HG03039 (cell line): ENCODE results near the gene PRKAG2.

ENCODE experiments used
- ATAC-seq: cut with Tn5 transposase; IDR thresholded peaks from one replicate; pipeline ENCODE4 v1.9.1; 2021; ENCODE audit warnings: mild to moderate bottlenecking, moderate library complexity; ENCODE audit not compliant: unreplicated experiment

The PRKAG2 gene

GRCh38 chr7:151686016-151686766, 190.7 kb downstream of the PRKAG2 start:
- no peak for ATAC-seq

DNA sequence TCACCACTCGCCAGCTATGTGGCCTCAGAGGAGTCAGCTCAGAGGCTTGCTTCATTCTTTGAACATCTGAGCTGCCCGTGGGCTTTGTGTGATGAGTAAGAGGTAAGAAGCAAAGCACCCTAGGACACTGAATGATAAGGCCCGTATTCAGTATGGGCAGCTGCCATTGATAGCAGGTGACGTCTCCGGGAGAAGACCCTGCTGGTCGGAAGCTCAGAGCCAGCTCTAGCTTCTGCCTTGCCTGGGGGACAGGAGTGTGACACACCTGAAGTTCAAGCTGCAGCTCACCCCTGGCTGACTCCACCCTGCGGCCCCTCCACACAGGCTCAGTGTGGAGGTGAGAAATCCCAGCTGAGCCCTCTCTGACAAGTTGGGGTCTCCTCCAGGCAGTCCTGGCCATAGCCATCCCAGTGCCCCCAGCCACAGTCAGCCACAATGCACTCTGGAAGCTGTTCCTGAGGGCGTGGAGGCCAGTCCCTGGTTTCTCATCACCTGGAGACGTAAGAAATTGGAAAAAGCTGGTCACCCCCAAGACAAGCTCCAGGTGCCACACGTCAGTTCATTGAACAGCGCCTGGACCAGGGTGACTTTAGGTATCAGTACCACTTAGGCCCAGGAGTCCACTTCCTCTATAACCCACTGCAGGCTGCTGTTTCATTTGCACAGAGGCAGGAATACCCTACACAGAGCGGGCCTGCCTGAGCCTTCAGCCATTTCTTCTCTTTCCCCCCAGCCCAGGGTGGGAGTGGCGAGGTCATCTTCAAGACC, 192.3 kb downstream of the PRKAG2 start:
- ATAC-seq = no peak

DNA sequence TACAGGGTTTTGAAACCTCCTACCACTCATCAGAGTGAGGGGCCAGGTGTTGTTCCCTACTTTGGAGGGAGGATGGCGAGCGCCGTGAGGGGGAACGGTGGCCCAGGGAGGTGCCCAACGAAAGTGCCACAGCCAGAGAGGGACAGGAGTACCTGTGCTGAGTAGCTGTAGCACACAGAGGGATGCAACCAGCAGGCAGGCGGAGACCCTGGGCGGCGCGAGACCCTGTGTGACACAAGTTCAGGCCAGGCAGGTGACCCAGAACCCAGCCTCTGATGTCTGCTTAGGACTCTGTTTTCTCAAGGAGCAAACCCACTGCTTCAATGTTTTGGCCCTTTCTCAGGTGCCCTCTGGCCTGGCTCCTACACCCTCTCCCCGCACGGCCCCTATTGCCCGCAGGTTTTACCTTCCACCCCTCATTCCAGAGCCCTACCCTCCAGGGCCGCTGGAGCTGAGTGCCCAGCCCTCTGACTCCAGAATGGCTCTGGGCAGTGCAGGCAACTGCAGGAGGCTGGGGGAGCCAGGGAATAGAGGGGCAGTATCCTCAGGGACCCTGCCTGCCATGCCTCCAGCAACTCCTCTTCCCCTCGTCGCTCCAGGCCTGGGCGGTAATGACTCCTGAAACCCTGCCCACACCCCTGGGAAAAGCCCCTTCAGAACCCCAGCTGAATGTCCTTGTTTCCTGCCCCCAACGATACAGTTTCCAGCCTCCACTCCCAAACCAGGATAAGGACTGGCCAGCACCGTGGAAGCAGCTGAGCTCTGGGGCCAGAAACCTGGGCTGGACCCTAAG, 193.1 kb downstream of the PRKAG2 start:
- no peak for ATAC-seq

DNA sequence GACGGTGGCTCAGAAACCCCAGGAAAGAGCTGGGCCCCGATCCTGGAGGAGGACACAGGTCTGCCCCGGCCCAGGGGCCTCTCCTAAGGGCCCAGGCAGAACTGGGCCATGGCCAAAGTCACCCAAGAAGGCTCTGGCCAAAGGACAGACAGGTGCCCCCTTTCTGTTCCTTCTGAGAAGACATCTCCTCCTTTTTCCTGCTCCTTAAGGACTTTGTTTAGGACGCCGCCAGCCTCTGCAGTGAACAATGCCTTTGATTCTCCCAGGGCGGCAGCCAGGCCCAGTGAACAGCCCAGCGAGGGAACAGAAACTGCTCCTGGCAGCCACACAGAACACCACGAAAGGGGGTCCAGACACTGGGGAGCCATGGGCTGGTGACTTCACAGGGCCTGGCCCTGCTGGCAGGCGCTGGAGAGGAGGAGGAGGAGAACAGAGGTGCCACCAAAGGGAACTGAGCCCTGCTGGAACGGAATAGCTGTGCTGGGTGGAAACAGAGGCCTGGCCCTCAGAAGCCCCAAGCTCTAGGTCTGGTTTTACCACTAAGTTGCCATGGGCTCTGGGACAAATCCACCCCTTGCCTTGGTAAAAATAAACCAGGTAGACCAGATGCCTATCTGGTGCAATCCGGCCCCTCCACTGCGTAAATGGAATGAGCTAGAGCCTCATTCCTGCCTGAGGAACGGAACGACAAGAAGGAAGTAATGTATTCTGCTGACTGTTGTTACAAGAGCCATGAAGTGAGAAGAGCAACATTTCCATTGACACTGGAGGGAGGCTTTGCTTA, 193.9 kb downstream of the PRKAG2 start:
- no peak for ATAC-seq

DNA sequence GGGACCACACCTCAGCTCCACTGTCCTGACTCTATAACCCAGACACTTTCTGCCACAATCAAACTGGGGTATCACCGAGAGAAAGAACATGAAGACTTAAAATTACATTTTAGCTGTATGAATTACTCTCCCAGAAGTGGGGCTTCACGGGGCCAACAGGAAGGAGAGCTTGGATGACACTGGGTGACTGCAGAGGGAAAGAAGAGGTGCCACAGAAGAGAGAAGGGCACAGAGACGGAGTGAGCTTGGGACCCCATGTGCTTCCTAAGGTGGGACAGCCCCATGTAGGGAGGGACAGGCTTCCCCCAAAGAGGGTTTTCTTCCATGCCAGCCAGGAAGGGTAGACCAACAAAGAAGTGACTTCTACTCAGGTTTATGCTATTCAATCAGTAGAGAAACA, 195.2 kb downstream of the PRKAG2 start:
- no peak for ATAC-seq

GRCh38 chr7:151680810-151681209, 196.1 kb downstream of the PRKAG2 start:
- ATAC-seq = no peak

GRCh38 chr7:151679881-151680612, 196.9 kb downstream of the PRKAG2 start:
- no peak for ATAC-seq

DNA sequence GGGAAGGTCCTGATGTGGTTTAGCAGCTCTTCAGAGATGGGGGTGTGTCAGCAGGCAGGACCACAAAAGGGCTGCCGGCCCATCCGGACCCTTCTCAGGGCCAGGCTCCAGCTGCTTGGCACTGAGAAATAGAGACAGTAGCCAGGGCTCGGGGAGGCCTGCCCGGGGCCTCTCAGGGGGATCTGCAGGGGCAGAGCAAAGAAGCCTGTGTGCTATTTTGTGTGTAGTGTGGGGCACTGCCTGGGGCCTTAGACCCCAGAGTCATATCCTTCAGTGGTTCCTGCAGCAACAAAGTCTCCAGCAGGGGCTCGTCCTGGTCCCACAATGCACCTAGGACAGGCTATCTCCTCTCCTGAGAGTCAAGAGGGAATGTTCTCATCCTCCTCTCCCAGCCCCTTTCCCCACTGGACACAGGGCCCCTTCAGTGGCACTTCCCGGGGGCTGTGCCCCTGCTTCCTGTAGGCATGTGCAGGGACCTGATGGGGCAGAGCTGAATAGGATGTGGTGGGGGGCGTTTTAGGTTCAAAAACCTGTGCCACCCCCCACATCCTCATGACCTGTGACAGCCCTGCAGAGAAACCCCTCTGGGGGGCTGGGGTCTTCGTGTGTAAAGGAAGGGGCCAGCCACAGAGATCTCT, 197.7 kb downstream of the PRKAG2 start:
- ATAC-seq = no peak

DNA sequence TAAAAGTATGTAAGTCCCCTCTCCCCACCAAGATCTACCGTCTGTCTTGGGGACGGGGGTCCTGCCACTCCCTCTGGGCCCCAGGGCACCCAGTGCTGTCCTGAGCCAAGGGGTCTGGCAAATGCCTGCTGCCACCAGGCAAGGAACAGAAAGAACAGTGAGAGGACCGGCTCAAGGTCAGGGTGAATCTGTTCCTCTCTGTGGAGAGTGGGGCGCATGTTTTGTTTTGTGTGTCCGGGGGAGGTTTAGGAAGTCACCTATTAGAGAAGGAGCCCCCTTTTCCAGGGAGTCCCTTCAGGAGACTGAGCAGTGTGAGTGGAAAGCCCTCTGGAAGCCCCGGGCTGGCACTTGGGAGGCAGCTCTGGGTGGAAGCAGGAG, 198.7 kb downstream of the PRKAG2 start:
- ATAC-seq = no peak

DNA sequence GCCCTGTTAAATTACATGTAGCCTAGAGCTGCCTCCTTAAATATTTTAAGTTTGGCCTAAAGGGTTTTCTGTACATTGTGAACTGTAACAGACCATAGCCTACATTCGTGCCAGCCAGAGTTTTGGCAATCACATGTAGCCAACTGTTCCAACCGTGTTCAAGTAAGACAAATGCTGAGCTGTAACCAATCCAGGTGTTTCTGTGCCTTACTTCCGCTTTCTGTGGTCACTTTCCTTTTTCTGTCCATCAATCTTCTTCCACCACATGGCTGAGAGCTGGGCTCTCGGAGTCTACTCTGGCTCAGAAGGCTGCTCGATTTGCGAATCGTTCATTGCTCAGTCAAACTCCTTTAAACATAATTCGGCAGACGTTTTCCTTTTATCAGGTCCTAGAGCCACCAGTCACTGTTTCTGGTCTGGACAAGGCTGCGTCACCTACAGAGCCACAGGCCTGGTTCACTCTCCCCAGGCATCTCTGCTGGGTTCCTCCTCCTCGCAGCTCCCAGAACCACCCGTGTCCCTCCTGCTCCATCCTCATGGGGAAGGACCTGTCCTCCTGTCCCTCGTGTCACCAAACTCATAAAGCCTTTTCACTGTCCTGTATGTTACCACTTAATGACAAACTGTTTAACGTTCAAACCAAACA, 199.2 kb downstream of the PRKAG2 start:
- ATAC-seq = no peak

DNA sequence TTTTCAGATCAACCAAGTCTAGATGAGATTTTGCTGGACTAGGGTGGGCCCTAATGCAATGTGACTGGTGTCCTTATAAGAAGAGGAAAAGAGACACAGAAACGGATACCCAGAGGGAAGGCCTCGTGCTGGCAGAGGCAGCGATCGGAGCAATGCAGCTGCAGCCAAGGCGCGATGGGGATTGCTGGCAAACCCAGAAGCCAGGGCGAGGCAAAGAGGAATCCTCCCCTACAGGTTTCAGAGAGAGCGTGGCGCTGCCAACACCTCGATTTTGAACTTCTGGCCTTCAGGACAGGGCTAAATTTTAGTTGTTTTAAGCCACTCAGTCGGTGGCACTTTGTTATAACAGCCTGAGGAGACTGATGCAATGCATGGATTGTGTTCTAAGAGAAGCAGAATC, 200.2 kb downstream of the PRKAG2 start:
- ATAC-seq = no peak

DNA sequence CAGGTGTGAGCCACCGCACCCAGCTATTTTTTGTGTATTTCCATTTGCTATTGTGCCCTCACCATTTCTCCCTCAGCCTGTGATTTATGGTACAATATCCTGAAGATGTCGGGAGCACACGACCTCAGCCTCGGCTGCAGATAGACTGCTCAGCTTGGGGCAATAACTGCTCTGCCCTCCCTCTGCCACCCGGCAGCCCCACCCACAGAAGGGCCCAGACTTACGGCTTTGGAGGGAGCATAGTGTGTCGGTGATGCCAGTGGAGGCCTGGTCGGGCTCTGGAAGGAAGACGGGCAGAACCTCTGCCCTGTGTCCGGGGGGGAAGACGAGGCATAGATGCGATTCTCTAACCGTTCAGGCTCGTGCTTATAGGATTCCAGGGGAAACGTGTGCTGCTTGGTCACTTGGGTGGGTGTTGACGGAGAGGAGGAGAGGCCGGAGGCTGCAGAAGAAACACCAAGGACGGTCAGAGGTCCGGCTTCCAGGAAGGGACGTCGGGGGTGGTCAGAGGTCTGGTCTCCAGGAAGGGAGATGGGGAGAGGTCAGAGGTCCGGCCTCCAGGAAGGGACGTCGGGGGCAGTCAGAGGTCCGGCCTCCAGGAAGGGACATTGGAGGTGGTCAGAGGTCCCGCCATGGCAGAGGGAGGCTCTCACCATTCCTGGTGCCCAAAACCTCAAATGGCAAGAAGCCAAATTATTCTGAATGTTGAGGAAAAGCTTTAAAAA, 201.6 kb downstream of the PRKAG2 start:
- ATAC-seq = no peak

DNA sequence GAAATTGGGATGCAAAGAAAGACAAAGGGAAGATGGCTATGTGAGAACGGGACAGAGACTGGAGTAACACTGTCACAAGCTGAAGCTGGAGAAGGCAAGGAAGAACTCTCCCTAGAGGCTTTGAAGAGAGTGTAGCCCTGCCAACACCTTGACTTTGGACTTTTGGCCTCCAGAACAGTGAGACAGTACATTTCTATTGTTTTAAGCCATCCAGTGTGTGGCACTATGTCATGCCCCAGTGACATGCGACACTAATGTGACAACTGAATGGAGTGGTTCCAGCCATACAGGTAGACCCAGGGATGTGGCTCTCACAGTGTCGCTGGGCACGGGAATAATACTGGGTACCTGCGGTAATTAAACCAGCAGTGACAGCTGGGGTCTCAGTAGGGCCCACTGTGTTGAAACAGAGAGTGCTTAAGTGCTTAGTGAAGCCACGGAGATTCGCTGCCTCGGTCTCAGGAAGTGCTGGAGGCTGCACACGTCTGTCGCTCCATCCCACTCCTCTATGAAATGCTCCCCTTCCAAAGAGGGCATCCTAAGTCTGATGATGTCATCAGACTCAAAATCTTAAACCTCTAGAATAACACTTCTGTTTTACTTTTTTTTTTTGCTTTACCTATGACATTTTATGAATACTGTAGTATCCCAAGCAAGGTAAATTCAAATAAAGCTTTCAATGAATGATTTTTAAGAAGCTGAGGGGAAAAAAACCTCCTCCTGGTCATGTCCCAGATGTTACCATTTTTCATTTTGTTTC, 202.6 kb downstream of the PRKAG2 start:
- no peak for ATAC-seq

DNA sequence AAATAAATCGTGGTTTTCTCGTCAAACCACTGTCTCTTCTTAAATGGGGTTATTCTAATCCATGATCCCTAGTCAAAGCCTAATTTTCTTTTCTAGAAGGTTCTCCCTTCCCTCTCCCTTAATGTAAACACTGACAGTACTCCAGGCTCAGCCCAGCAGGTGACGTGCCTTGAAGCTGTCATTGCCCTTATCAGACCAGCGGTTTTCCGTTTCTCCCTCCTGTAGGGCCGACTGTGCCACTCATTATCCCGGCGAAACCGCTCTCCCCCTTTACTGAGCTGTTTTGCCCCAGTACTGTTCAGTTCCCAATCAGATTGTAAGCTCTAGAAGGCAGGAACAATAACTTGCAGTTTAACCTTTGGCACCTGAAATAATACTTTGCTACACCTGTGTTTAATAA, 203.7 kb downstream of the PRKAG2 start:
- no peak for ATAC-seq

GRCh38 chr7:151672716-151673115, 204.2 kb downstream of the PRKAG2 start:
- ATAC-seq = no peak

- ATAC-seq = no peak
Measured at GRCh38 chr7:151671514-151671913, 205.4 kb downstream of the PRKAG2 start.

- no peak for ATAC-seq
Measured at GRCh38 chr7:151669762-151670161, 207.2 kb downstream of the PRKAG2 start.

DNA sequence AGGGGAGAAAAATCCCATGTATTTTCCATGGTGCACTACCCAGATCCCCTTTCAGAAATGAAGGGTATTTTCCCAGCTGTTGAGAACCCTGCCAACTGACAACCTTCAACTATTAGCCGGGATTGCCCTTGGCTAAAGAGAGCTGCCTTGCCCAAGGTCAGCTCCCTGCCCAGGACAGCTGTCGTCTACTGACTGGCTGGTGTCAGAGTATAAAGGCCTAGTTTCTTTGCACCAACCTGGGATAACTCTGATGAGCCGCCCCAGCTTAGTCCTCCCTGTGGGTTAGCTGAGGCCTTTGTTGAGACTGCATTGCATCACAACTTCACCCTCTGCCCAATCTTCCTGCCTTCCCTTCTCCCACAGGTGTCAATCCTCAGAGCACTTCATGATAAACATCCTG, 210.0 kb downstream of the PRKAG2 start:
- ATAC-seq = no peak
